Glutamatergic neuron (in vitro differentiated cells): ENCODE results near the gene AGFG2. TPM values are rescaled to one million over a fixed set of nuclear protein-coding genes. Genes with fewer than 3 reads are reported as not detected.

ENCODE experiments used
- DNase-seq: peaks from one replicate; pipeline ENCODE4 v3.0.0; 2022
- H3K27ac Mint-ChIP-seq: one replicate; pipeline ENCODE4 v1.8.0; 2020; ENCODE audit warnings: mild to moderate bottlenecking, mixed read lengths, inconsistent platforms; ENCODE audit not compliant: unreplicated experiment
- H3K27me3 Mint-ChIP-seq: one replicate; pipeline ENCODE4 v1.8.0; 2020; ENCODE audit warnings: mild to moderate bottlenecking, moderate library complexity, mixed read lengths, inconsistent platforms; ENCODE audit not compliant: unreplicated experiment
- H3K36me3 Mint-ChIP-seq: one replicate; pipeline ENCODE4 v1.8.0; 2020; ENCODE audit warnings: mild to moderate bottlenecking, mixed read lengths, inconsistent platforms; ENCODE audit not compliant: unreplicated experiment
- H3K4me1 Mint-ChIP-seq: one replicate; pipeline ENCODE4 v1.8.0; 2020; ENCODE audit warnings: mild to moderate bottlenecking, low read depth, mixed read lengths, inconsistent platforms; ENCODE audit not compliant: unreplicated experiment
- H3K4me3 Mint-ChIP-seq: one replicate; pipeline ENCODE4 v1.8.0; 2020; ENCODE audit warnings: mild to moderate bottlenecking, mixed read lengths, inconsistent platforms; ENCODE audit not compliant: unreplicated experiment
- H3K9me3 Mint-ChIP-seq: one replicate; pipeline ENCODE4 v1.8.0; 2020; ENCODE audit warnings: mild to moderate bottlenecking, moderate library complexity, mixed read lengths, inconsistent platforms; ENCODE audit not compliant: unreplicated experiment
- total RNA-seq: library from RNA; stranded (reverse); fragmentation: NEBNext Ultra II Directional; extraction: Animal tissue kit (Norgen Biotek cat#: 25700); gene quantifications from one replicate; pipeline ENCODE4 v1.2.1, GENCODE V29; 2021; ENCODE audit not compliant: unreplicated experiment
- TF ChIP-seq, protein P1 (sequence below): fragments of 200-600 bp; sonication (generic); IDR thresholded peaks from one replicate; pipeline ENCODE4 v1.5.0; 2021; ENCODE audit not compliant: partially characterized antibody, unreplicated experiment

AGFG2 gene
- total RNA-seq, 1 donor from 2014 or later = 5.7 TPM

DNA sequence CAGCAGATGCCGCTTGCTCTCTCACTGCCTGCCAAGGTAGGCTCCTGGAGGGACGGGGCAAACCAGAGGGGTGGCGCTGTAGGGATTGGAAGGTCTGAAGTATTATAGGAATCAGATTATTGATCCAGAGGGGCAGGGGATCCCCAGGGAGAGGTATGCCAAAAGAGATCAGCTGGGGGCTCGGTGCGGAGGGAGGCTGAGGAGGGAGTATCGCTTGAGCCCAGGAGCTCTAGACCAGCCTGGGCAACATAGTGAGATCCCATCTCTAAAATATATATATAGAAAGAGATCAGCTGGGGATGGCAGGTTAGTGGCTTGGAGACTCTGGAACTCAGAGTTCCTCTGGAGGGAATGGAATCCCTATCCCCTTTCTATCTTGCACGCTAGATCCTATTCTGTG is 56.2 kb downstream of the AGFG2 start:
- DNase-seq = no peak
- no peak overlapping the region for H3K4me3 Mint-ChIP-seq
- no peaks in the 10 kb centered on the region for H3K36me3 Mint-ChIP-seq
- H3K27me3 Mint-ChIP-seq = peaks cover 7% of the 10 kb centered on the region
- peaks cover 4% of the 10 kb centered on the region for H3K4me1 Mint-ChIP-seq
- H3K9me3 Mint-ChIP-seq = peaks cover 2% of the 10 kb centered on the region
- no peak overlapping the region for H3K27ac Mint-ChIP-seq
- TF ChIP-seq, protein P1, sequence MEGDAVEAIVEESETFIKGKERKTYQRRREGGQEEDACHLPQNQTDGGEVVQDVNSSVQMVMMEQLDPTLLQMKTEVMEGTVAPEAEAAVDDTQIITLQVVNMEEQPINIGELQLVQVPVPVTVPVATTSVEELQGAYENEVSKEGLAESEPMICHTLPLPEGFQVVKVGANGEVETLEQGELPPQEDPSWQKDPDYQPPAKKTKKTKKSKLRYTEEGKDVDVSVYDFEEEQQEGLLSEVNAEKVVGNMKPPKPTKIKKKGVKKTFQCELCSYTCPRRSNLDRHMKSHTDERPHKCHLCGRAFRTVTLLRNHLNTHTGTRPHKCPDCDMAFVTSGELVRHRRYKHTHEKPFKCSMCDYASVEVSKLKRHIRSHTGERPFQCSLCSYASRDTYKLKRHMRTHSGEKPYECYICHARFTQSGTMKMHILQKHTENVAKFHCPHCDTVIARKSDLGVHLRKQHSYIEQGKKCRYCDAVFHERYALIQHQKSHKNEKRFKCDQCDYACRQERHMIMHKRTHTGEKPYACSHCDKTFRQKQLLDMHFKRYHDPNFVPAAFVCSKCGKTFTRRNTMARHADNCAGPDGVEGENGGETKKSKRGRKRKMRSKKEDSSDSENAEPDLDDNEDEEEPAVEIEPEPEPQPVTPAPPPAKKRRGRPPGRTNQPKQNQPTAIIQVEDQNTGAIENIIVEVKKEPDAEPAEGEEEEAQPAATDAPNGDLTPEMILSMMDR = no peak

DNA sequence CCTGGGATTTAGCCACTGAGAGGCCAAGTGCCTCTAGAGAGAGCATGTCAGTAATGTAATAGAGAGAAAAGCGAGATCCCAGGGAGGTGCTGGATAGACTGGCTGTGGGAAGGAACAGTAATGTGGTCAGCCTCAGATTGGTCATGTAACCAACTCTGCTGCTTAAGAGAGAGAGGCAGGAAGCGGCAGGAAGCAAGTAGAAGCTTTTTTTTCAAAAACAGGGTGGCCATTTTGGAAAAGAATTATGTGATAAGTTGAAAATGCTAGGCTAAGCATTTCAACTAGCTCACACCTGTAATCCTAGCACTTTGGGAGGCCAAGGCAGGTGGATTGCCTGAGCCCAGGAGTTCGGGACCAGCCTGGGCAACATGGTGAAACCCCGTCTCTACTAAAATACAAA is 59.4 kb downstream of the AGFG2 start:
- no peak for DNase-seq
- Mint-ChIP-seq H3K27ac (peak overlapping the region; percentile 46), H3K9me3 (peaks cover 4% of the 10 kb centered on the region), H3K27me3 (peaks cover 5% of the 10 kb centered on the region), H3K4me1 (peaks cover 6% of the 10 kb centered on the region), H3K4me3 (peak overlapping the region; percentile 5), H3K36me3 (no peaks in the 10 kb centered on the region)
- TF ChIP-seq, protein P1 = no peak

DNA sequence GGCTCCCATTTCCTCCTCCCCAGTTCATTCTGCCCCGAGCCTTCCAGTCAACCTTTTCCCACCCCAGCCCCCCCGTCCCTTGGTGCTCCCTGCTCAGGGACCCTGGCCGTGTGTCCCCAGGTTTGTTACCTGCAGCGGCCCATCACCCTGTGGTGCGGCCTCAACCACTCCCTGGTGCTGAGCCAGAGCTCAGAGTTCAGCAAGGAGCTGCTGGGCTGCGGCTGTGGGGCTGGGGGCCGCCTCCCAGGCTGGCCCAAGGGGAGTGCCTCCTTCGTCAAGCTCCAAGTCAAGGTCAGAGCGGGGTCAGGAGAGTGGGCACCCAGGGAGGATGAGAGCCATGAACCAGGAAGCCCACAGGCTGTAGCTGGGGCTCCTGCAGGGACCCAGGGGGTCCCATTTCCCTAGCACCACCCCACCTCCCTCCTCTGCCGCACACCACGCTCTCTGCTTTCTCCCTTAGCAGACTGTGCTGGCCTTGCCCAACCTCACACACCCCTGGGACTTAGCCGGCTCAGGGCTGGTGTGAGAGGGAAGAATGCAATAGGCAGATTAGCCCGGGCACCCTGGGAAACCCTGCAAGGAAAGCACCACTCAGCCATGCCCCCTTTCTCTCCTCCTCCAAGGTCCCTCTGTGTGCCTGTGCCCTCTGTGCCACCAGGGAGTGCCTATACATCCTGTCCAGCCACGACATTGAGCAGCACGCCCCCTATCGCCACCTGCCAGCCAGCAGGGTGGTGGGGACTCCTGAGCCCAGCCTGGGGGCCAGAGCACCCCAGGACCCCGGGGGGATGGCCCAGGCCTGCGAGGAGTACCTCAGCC is 61.1 kb downstream of the AGFG2 start:
- Mint-ChIP-seq H3K4me1 (peaks cover 11% of the 10 kb centered on the region), H3K27ac (no peak overlapping the region), H3K9me3 (peaks cover 4% of the 10 kb centered on the region), H3K4me3 (no peak overlapping the region), H3K36me3 (no peaks in the 10 kb centered on the region), H3K27me3 (peaks cover 5% of the 10 kb centered on the region)
- TF ChIP-seq, protein P1 = no peak
- no peak for DNase-seq

DNA sequence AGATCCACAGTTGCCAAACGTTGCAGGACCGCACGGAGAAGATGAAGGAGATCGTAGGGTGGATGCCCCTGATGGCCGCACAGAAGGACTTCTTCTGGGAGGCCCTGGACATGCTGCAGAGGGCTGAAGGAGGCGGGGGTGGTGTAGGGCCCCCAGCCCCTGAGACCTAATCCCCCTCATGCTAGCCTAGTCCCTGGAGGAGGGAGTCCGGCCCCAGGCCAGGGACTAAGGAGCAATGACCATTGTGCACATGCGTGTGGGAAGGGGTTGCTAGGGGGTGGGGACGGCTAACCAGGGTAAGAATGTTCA is 61.7 kb downstream of the AGFG2 start:
- peaks cover 4% of the 10 kb centered on the region for H3K9me3 Mint-ChIP-seq
- no peak for DNase-seq
- no peak overlapping the region for H3K27ac Mint-ChIP-seq

More for the DNA sequence above, 61.7 kb downstream of the AGFG2 start:
- TF ChIP-seq, protein P1 = no peak
- Mint-ChIP-seq H3K27me3 (peaks cover 7% of the 10 kb centered on the region), H3K4me3 (no peak overlapping the region), H3K36me3 (no peaks in the 10 kb centered on the region), H3K4me1 (peaks cover 11% of the 10 kb centered on the region)
